Measurements from ENCODE around the gene POTEC.
"Not testable (repeated sequence)": the region's sequence is repeated elsewhere in the genome, so short reads cannot be mapped to it uniquely, and the experiment has no call there.

Gene POTEC

GRCh38 chr18:14543446-14543964 is at the start of gene POTEC:
TSS of gene POTEC (minus strand) at chr18:14543600. CDS start at chr18:14543146, 454 bp downstream.
- DNase-seq: not testable (repeated sequence)

- no peak for DNase-seq
Measured at GRCh38 chr18:14577971-14578370, 34.6 kb upstream of the POTEC start.

- not testable (repeated sequence) for DNase-seq
Measured at GRCh38 chr18:14559502-14559901, 16.1 kb upstream of the POTEC start.

GRCh38 chr18:14531659-14532058 is 11.7 kb downstream of the POTEC start:
- DNase-seq: not testable (repeated sequence)

GRCh38 chr18:14510707-14511106 is 32.7 kb downstream of the POTEC start:
- DNase-seq: not testable (repeated sequence)

GRCh38 chr18:14503691-14504090 is 39.7 kb downstream of the POTEC start:
- DNase-seq: not testable (repeated sequence)

GRCh38 chr18:14501894-14502293 is 41.5 kb downstream of the POTEC start:
- DNase-seq: not testable (repeated sequence)

GRCh38 chr18:14489256-14490014 is 54.0 kb downstream of the POTEC start:
- DNase-seq: not testable (repeated sequence)

- DNase-seq: not testable (repeated sequence)
Measured at GRCh38 chr18:14488789-14489188, 54.6 kb downstream of the POTEC start.

- not testable (repeated sequence) for DNase-seq
Measured at GRCh38 chr18:14486926-14487580, 56.3 kb downstream of the POTEC start.

- not testable (repeated sequence) for DNase-seq
Measured at GRCh38 chr18:14479076-14479475, 64.3 kb downstream of the POTEC start.

GRCh38 chr18:14475520-14475919 is 67.9 kb downstream of the POTEC start:
- not testable (repeated sequence) for DNase-seq

- DNase-seq: not testable (repeated sequence)
Measured at GRCh38 chr18:14474752-14475151, 68.6 kb downstream of the POTEC start.

- DNase-seq: not testable (repeated sequence)
Measured at GRCh38 chr18:14474007-14474720, 69.2 kb downstream of the POTEC start.

GRCh38 chr18:14473250-14474006 is 70.0 kb downstream of the POTEC start:
- DNase-seq: not testable (repeated sequence)

- DNase-seq: not testable (repeated sequence)
Measured at GRCh38 chr18:14471286-14471685, 72.1 kb downstream of the POTEC start.

- DNase-seq: not testable (repeated sequence)
Measured at GRCh38 chr18:14470446-14470845, 73.0 kb downstream of the POTEC start.

- DNase-seq: not testable (repeated sequence)
Measured at GRCh38 chr18:14470046-14470445, 73.4 kb downstream of the POTEC start.

- not testable (repeated sequence) for DNase-seq
Measured at GRCh38 chr18:14465989-14466388, 77.4 kb downstream of the POTEC start.
